ENCODE measurements around the gene MINDY4B. TPM values are rescaled to one million over a fixed set of nuclear protein-coding genes. Genes with fewer than 3 reads are reported as not detected.

Gene MINDY4B
- total RNA-seq, result not detected in 2 replicates

DNA sequence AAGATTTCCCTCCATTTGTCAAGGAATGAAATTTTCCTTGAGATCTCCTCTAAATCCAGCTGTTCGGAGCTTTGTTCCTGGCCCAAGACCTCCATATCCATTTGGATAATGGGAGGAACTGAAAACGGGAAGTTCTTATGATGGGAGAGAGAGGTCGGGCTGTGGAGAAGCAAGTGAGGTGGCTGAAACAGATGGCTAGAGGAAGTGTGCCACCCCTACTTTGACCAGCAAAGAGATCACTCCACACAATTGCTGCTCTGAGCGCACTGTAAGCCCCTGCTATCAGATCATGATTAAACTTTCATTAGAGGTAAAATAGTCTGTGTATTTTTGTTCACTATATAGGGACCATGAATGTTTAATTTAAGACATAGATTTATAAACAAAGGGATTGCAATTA is at the start of gene MINDY4B:
Gene MINDY4B (minus strand): TSS at position 101 of the 400 bp plus-strand sequence. CDS start 0 bp downstream, at position 101.
- DNase-seq (ENCODE audit: low read depth in 2 of 2), result no peak

DNA sequence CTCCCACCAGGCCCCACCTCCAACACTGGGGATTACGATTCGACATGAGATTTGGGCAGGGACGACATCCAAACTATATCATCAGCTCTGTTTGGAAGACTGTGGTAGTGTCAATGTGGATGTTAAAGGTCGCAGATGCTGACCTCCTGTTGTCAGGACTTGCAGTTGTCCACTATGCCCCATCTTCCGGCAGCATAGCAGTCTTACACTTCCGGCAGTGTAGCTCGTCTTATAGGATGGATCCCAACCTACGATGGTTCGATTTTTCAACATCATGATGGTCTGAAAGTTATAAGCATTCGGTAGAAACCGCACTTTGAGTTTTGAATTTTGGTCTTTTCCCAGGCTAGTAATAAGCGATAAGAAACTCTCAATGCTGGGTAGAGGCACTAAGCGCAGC is 46.7 kb upstream of the MINDY4B start:
- no peak for DNase-seq (ENCODE audit: low read depth in 2 of 2)

GRCh38 chr3:150945226-150946032 is 40.2 kb upstream of the MINDY4B start:
- DNase-seq (ENCODE audit: low read depth in 2 of 2), result no peak

- no peak for DNase-seq (ENCODE audit: low read depth in 2 of 2)
These were observed 37.0 kb upstream of the MINDY4B start for GRCh38 chr3:150942221-150942620.

GRCh38 chr3:150936693-150937092 is 31.5 kb upstream of the MINDY4B start:
- no peak for DNase-seq (ENCODE audit: low read depth in 2 of 2)

GRCh38 chr3:150933473-150933995 is 28.3 kb upstream of the MINDY4B start:
- no peak for DNase-seq (ENCODE audit: low read depth in 2 of 2)

- DNase-seq (ENCODE audit: low read depth in 2 of 2), result no peak
These were observed 26.5 kb upstream of the MINDY4B start for GRCh38 chr3:150931745-150932144.

GRCh38 chr3:150930839-150931238 is 25.6 kb upstream of the MINDY4B start:
- DNase-seq (ENCODE audit: low read depth in 2 of 2), result no peak

- DNase-seq (ENCODE audit: low read depth in 2 of 2), result no peak
These were observed 23.0 kb upstream of the MINDY4B start for GRCh38 chr3:150928234-150928633.

DNA sequence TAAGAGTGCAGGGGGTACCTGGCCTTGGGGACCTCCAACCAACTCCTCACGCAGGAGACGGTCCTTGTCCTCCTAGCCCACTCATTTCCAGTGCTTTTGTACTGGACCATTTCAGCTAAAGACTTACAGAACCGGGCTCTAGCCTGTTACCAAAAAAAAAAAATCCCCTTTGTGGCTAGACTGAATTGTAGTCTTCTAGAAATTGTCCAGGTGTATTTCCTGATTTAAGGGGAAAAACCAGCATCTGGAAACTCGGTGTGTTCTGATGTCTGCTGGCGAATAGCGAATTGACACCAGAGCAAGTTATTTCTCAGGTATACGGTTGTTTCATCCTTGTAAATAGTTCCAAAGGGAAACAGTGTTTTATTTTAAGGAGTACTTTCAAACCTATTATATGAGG is 21.1 kb upstream of the MINDY4B start:
- no peak for DNase-seq (ENCODE audit: low read depth in 2 of 2)

- peak in 1 of 2 donors; percentile 46 for DNase-seq (ENCODE audit: low read depth in 2 of 2)
These were observed 20.5 kb upstream of the MINDY4B start for GRCh38 chr3:150925751-150926201.

DNA sequence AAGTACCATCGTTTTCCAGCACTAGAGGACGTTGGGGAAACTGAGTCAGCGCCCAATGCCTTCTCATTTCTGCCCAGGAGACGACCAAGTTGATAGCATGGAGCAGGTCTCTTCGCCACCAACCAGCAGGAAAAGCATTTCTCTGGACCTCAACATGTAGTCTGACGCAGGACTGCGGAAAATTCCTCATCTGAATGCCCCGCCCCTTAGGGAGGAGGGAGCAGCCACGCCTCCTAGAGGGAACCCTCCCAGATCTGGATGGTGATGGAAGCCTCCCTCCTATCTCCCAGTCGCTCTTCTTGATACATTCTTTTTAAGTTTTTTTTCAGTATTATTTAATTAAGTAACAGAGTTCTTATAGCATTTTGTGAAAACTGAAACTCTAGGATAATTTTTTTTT is 17.4 kb upstream of the MINDY4B start:
- peak in 1 of 2 donors; percentile 12 for DNase-seq (ENCODE audit: low read depth in 2 of 2)

DNA sequence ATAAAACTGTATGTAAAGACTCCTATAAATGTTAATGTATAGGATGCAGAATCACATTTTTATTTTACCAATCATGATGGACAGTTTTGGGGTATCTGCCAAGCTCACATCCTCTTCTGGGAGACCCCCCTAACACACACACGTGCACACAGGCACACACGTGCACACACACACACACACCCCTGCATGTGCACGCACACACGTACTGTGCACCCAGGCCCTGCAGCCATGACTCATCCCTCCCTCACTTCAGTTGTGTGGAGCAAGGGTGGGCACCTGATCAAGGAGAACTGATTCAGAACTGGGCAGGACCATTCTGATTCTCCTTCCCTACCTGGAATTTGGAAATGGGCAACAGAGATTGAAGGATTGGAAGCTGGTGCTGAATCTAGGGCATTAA is 16.0 kb upstream of the MINDY4B start:
- DNase-seq (ENCODE audit: low read depth in 2 of 2), result no peak

- no peak for DNase-seq (ENCODE audit: low read depth in 2 of 2)
These were observed 15.0 kb upstream of the MINDY4B start for GRCh38 chr3:150920236-150920635.

GRCh38 chr3:150917951-150918350 is 12.7 kb upstream of the MINDY4B start:
- no peak for DNase-seq (ENCODE audit: low read depth in 2 of 2)

DNA sequence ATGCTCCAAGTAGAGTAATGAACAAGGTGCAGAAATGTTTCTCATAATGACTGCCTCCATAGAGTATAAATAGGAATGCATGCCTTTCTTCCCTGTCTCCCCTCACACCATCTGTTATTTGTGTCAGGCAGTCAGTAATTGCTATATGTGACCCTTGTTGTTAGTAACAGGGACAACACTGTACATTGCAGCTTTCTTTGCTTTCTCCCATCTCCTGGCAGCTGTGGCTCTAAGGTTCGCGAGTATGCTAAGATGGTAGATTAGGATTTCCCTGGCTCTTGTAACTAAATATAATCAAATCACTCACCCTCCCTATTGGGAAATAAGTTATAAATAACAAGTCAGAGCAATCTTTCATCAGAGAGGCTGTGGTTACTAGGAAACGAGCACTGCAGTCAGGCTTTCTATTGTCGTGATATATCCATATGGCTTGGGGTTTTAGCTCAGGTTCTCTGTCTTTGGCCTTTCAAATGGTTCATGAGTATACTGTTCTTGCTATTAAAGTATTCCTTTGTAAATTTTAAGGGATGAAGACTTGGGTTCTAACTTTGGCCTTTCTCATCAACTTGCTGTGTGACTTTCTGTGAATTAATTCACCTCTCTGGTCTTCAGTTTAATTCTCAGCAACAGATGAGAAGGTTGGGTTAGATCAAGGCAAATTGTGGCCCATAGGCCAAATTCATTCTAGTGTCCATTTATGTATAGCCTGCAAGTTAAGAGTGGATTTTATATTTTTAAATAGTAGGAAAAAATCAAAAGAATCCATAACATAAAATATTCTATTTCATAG is 8.1 kb upstream of the MINDY4B start:
- no peak for DNase-seq (ENCODE audit: low read depth in 2 of 2)

- no peak for DNase-seq (ENCODE audit: low read depth in 2 of 2)
These were observed 7.3 kb upstream of the MINDY4B start for GRCh38 chr3:150912501-150912900.

DNA sequence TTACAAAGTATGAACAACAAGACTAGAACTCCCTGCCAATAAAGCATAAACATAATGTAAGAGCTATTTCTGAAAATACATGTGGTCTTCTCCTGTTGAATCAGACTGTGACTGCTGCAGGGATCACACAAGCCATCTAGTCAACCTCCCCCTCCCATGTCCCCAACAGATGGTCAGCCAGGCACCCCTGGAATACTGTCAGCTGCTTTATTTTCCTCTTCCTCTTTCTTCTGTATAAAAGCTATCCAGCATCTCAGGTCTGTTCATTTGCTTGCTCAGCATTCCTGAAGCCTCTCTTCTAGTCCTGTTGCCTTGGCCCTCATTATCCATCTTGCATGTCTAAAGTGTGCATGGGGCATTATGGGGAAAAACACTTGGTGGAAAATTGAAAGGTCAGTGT is 6.5 kb upstream of the MINDY4B start:
- DNase-seq (ENCODE audit: low read depth in 2 of 2), result no peak

DNA sequence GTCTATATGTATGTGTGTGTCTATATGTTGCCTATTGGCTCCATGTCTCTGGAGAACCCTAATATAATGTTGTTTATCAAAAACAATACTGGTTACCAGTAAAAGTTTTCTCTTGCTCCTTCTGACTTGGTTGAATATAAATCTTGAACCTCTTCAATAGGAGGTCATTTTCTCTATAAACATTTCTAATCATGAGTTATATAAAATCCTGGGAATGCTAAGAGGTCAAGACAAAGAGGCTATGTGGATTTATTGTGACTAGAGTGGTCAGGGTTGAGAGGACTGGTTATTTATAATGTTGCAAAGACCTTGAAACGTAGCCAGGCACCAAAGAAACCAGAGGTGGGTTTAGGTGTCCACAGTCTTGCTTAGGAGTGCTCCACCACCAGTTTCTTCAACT is 1.2 kb upstream of the MINDY4B start:
- no peak for DNase-seq (ENCODE audit: low read depth in 2 of 2)

- DNase-seq (ENCODE audit: low read depth in 2 of 2), result no peak
These were observed 507 bp upstream of the MINDY4B start for GRCh38 chr3:150905746-150906145.

- no peak for DNase-seq (ENCODE audit: low read depth in 2 of 2)
These were observed 2.3 kb downstream of the MINDY4B start for GRCh38 chr3:150902988-150903387.

DNA sequence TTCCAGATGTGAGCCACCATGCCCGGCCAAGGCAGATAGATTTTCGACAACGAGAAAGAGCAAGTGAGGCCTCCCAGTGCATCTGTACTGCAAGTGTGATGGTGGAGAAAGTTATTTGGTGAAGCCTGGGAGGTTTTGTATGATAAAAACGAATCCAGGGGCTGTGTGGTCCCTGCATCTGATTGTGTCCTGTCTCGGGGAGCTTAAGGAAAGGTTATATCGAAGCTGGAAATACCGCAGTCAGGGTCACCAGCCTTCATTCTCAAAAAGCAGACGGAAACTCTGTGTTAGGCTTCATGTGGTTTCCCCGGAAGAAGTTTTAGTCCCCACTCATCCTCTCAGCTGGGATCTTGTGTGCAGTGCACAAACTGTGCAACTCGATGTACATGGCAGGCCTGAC is 3.4 kb downstream of the MINDY4B start:
- no peak for DNase-seq (ENCODE audit: low read depth in 2 of 2)

All from dermis microvascular lymphatic vessel endothelial cell (primary cell).